HFFc6 (cell line): ENCODE data around the gene PPP1R26. TPM values are rescaled to one million over a fixed set of nuclear protein-coding genes. Genes with fewer than 3 reads are reported as not detected.

ENCODE experiments used
- DNase-seq: peaks from one replicate; pipeline ENCODE4 v3.0.0-alpha.2; 2018
- H3K27ac Mint-ChIP-seq: 2 replicates; pipeline ENCODE4 v1.8.0; 2020; ENCODE audit warnings: mild to moderate bottlenecking, mixed read lengths
- H3K27me3 Mint-ChIP-seq: 2 replicates; pipeline ENCODE4 v1.8.0; 2021; ENCODE audit warnings: mild to moderate bottlenecking, moderate library complexity, mixed read lengths; ENCODE audit not compliant: insufficient read depth
- H3K36me3 Mint-ChIP-seq: 2 replicates; pipeline ENCODE4 v1.8.0; 2021; ENCODE audit warnings: low read depth, mixed read lengths
- H3K4me1 Mint-ChIP-seq: 2 replicates; pipeline ENCODE4 v1.8.0; 2020; ENCODE audit warnings: low read depth, mixed read lengths
- H3K4me3 Mint-ChIP-seq: 2 replicates; pipeline ENCODE4 v1.8.0; 2020; ENCODE audit warnings: mild to moderate bottlenecking, moderate library complexity, mixed read lengths
- H3K9me3 Mint-ChIP-seq: 2 replicates; pipeline ENCODE4 v1.8.0; 2020; ENCODE audit warnings: mild to moderate bottlenecking, mixed read lengths
- CTCF ChIP-seq: fragments of 200-600 bp; sonication (generic); IDR thresholded peaks from 2 replicates; pipeline ENCODE4 v1.5.0; 2021; ENCODE audit warnings: antibody characterized with exemption, mild to moderate bottlenecking
- total RNA-seq, 6 experiments: library from RNA; stranded (reverse); fragmentation: NEBNext Ultra II Directional; extraction: Animal tissue kit (Norgen Biotek cat#: 25700); gene quantifications; 2 replicates in 1 of 6; 3 replicates in 5 of 6; pipeline ENCODE4 v1.2.3, GENCODE V29; 2021

Gene PPP1R26
- total RNA-seq, 6 experiments from 2014 or later: 10.6 to 14.9 (median 11.0) TPM

DNA sequence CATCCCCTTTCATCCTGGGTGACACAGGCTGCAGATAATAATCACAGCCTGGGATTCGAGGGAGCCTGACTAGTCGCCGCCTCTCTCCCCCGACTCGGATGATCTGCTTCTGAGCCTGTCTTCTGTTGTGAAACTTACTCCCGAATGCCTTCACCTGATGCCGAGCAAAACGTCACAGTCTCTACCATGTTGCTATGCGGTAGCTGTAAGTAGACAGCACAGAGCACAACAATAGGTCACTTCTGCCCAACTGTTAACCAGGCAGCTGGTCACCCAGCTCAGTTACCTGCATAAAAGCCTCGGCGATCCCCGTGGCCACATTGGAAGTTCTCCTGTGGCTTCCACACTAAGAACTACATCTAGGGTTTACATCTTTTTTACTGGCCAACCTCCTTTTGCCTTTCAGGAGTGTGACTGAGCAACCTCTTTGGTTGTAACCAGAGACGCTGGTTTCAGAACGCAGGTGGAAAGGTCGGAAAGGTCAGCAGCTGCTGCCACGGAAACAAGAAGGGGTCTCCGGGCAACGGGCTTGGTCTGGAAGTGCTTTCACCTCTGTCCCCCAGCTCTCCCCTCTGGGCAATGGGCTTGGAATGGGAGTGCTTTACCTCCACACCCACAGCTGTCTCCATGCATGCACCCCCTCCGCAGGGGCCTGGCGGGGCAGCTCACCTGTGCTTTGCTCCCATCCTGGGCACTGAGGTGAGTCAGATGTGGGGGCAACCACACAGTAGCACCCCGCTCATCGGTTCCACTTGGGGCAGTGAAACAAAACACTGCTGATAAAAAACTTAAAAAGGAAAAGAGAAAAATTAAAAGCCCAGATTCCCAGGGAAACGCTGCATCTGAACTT, 7.6 kb upstream of the PPP1R26 start:
- no peak for TF ChIP-seq CTCF
- peaks cover 8% of the 10 kb centered on the region for H3K36me3 Mint-ChIP-seq
- no peak overlapping the region for H3K4me3 Mint-ChIP-seq
- H3K27me3 Mint-ChIP-seq: no peaks in the 10 kb centered on the region; the same call in 1 of the 2 replicates
- H3K27ac Mint-ChIP-seq: no peak overlapping the region
- peaks cover 35% of the 10 kb centered on the region for H3K4me1 Mint-ChIP-seq
- DNase-seq: no peak
- no peaks in the 10 kb centered on the region for H3K9me3 Mint-ChIP-seq

DNA sequence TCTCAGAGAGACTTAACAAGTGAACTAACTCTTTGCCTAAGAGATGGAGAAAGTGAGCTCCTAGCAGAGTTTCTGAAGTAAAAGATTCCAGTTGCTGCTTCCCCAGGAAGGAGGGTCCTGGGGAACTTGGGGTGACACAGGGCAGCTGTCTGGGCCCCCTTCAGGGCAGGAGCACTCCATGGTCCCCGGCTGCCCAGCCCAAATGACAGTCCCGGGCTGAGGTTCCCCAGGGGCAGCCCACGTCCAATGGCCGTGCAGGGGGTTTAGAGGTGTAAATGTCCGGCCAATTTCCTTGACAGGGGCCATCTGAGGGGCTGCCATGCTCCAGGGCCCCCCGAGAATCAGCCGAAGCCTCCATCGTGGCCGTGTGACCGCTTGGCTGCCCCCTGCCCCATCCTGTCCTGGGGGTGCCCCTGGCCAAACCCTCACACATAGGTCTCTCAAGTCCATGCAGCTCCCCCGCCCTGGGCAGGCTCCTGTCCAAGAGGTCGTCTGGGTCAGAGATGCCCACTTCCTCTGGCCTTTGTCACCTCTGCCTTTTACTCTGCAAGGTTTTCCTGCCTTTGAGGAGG, 5.5 kb upstream of the PPP1R26 start:
- H3K9me3 Mint-ChIP-seq: no peaks in the 10 kb centered on the region
- no peak for TF ChIP-seq CTCF
- no peak for DNase-seq
- H3K27ac Mint-ChIP-seq: no peak overlapping the region
- no peaks in the 10 kb centered on the region; the same call in 1 of the 2 replicates for H3K27me3 Mint-ChIP-seq
- no peak overlapping the region for H3K4me3 Mint-ChIP-seq
- H3K4me1 Mint-ChIP-seq: peaks cover 37% of the 10 kb centered on the region
- peaks cover 8% of the 10 kb centered on the region for H3K36me3 Mint-ChIP-seq

GRCh38 chr9:135474915-135475314, 4.7 kb upstream of the PPP1R26 start:
- Mint-ChIP-seq H3K4me3 (no peak overlapping the region; the same call in 1 of the 2 replicates), H3K27ac (no peak overlapping the region), H3K4me1 (peaks cover 29% of the 10 kb centered on the region), H3K9me3 (no peaks in the 10 kb centered on the region), H3K36me3 (peaks cover 8% of the 10 kb centered on the region), H3K27me3 (no peaks in the 10 kb centered on the region; the same call in 1 of the 2 replicates)
- TF ChIP-seq CTCF: peak; percentile 76
- DNase-seq: peak; percentile 37

DNA sequence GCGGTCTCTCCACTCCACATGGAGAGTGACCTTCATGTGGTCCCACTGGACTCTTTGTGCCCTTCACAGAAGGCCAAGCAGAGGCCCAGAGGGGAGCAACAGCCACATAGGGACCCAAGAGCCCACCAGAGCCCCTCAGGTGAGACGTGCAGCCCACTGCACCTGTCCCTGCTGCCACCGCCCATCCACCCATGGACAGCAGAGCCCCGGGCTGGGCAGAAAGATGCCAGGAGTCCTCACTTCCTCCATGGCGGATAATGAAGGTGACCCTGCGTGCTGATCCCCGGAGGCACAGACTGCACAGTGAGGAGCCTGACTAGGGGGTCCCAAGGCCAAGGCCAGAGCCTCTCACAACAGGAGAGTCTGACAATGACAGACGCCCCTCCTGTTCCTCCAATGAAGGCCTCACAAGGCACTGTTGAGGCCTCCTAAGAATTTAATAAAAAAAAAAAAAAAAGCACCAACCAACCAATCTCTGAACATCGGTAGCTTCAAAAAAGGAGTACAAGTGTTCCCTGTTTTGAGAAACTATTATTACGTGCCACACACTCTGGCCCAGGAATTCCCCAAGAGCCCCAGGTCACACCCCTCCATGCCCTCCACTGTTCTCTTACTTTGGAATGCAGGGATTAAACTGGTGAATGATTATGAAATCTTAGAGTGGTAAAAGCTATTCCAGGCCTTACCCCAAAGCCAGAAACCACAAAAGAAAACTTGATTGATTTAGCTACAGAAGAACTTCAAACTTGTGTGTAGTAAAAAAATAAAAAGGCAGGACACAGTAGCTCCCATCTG, 2.8 kb upstream of the PPP1R26 start:
- peaks cover 21% of the 10 kb centered on the region for H3K4me1 Mint-ChIP-seq

More for the DNA sequence above, 2.8 kb upstream of the PPP1R26 start:
- DNase-seq: no peak
- H3K27ac Mint-ChIP-seq: no peak overlapping the region
- no peaks in the 10 kb centered on the region for H3K9me3 Mint-ChIP-seq
- no peak for TF ChIP-seq CTCF
- no peaks in the 10 kb centered on the region; the same call in 1 of the 2 replicates for H3K27me3 Mint-ChIP-seq
- no peaks in the 10 kb centered on the region for H3K36me3 Mint-ChIP-seq
- H3K4me3 Mint-ChIP-seq: no peak overlapping the region
